Vagina (tissue), 2 donors: ENCODE results near the gene RAPGEF5.

Experiments used
- CTCF ChIP-seq, 3 experiments: fragments of 450-650 bp in 2 of 3; fragments of 200-600 bp in 1 of 3; sonication (generic) in 1 of 3; IDR thresholded peaks; one replicate each; pipeline ENCODE4 v1.5.1; 2017 to 2019; ENCODE audit warnings: antibody characterized with exemption in 3 of 3, mild to moderate bottlenecking in 2 of 3, moderate library complexity in 2 of 3
- POLR2A ChIP-seq, 2 donors: fragments of 450-650 bp; IDR thresholded peaks; one replicate each; pipeline ENCODE4 v1.6.1; 2017; ENCODE audit warnings: antibody characterized with exemption in 2 of 2, mild to moderate bottlenecking in 2 of 2, moderate library complexity in 2 of 2

GRCh38 chr7:22403344-22403743 lies 46.4 kb upstream of the RAPGEF5 start:
- no peak for TF ChIP-seq POLR2A (IDR thresholded peaks at IDR 0.05)
- TF ChIP-seq CTCF (IDR thresholded peaks at IDR 0.05) = no peak
